Memory B cell (primary cell): Measurements from ENCODE around the gene TUBD1.
A peak's percentile ranks its signal among the peaks of the same experiment; 100 is the strongest.
"Not testable (repeated sequence)": the region's sequence is repeated elsewhere in the genome, so short reads cannot be mapped to it uniquely, and the experiment has no call there.

Experiments used
- ATAC-seq: fragments of 150-1000 bp; cut with Tn5 transposase; 2 replicates; pipeline ENCODE4 v1.10.0; 2021; ENCODE audit warnings: low read depth, mild to moderate bottlenecking, moderate library complexity
- DNase-seq, 2 donors: peaks; one replicate each; pipeline ENCODE4 v3.0.0; 2022; ENCODE audit warnings: low spot score in 2 of 2
- H3K27ac Mint-ChIP-seq: one replicate; pipeline ENCODE4 v1.8.0; 2022; ENCODE audit warnings: mild to moderate bottlenecking, moderate library complexity, mixed read lengths
- H3K27me3 Mint-ChIP-seq: one replicate; pipeline ENCODE4 v1.8.0; 2022; ENCODE audit warnings: mixed read lengths
- H3K36me3 Mint-ChIP-seq: one replicate; pipeline ENCODE4 v1.8.0; 2022; ENCODE audit warnings: mild to moderate bottlenecking, mixed read lengths
- H3K4me1 Mint-ChIP-seq: one replicate; pipeline ENCODE4 v1.8.0; 2022; ENCODE audit warnings: mixed read lengths
- H3K4me3 Mint-ChIP-seq: one replicate; pipeline ENCODE4 v1.8.0; 2022; ENCODE audit warnings: mild to moderate bottlenecking, moderate library complexity, mixed read lengths
- H3K9me3 Mint-ChIP-seq: one replicate; pipeline ENCODE4 v1.8.0; 2022; ENCODE audit warnings: mixed read lengths

TUBD1 gene

DNA sequence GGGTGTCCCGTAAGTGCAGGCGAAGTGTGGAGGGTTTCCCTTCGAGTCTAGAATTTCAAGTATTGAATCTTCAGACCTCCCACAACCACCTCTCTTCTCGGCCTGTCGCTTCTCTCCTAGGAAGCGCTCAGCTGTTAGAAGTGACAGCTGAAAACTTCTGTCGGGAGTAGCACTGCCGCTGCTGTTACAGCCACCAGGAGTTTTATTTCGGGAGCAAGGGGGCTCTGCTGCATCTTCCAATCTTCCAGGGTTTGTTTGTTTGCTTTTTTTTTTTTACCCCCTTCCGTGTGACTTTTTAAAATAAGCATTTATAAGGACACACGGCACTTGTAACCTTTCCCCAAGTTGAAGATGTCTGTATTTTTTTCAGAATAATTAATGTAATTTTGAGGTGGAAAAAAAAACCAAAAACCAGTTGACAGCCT is 945 bp upstream of the TUBD1 start:
- Mint-ChIP-seq H3K27me3 (no peaks in the 10 kb centered on the region), H3K9me3 (no peaks in the 10 kb centered on the region), H3K36me3 (peaks cover 5% of the 10 kb centered on the region), H3K27ac (peak overlapping the region; percentile 99), H3K4me1 (peaks cover 23% of the 10 kb centered on the region), H3K4me3 (peak overlapping the region; percentile 100)
- DNase-seq (no peak), ATAC-seq (peak; percentile 5)

DNA sequence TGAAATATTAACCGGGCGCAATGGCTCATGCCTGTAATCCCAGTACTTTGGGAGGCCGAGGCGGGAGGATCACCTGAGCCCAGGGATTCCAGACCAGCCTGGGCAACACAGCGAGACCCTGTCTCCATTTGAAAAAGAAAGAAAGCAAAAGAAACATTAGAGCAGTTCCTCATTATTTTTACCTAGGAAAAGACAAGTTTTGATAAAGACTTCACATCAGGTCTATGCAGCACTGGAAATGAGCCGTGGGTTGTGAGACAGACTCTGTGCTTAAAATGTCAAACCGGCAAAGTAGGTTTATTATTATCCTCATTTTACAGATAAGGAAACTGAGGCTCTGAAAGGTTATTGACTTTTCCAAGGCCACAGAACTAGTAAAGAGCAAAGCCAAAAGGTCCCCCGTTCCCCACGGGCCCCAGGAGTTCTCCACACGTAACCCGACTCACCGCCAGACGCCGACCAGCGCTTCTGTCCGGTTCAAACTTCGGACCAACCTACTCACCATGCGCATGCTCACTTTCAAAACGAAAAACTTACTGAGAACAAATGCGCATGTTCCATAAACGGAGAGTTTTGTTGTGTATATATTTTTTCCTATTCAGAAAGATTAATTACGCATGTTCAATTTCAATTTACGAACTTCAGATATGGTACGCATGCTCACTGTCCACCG is 356 bp downstream of the TUBD1 start:
- ATAC-seq (peak; percentile 22), DNase-seq (peak in 1 of 2 donors; percentile 4)
- Mint-ChIP-seq H3K4me3 (peak overlapping the region; percentile 100), H3K9me3 (no peaks in the 10 kb centered on the region), H3K36me3 (peaks cover 10% of the 10 kb centered on the region), H3K27me3 (no peaks in the 10 kb centered on the region), H3K4me1 (peaks cover 28% of the 10 kb centered on the region), H3K27ac (peak overlapping the region; percentile 99)

DNA sequence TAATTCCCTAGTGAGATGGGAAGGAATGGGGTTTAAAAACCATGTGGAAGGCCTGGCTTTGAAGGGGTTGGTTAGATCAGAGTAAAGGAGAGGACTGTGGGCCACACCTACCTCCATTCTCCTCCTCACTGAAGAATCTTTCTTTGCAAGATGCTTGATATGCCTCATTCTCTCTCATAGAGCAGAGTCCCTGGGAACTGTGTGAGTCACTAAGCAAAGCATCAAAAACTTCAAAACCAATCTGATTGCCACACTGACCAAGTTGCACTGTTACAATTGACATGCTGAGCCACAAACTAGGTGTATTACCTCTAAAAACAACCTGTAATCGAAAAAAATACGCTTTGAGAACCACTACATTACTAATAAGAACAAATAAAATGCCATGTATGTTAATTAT is 2.0 kb downstream of the TUBD1 start:
- ATAC-seq = no peak
- no peak for DNase-seq
- Mint-ChIP-seq H3K9me3 (no peaks in the 10 kb centered on the region), H3K27me3 (no peaks in the 10 kb centered on the region), H3K4me1 (peaks cover 28% of the 10 kb centered on the region), H3K27ac (no peak overlapping the region), H3K4me3 (peak overlapping the region; percentile 57), H3K36me3 (peaks cover 6% of the 10 kb centered on the region)

GRCh38 chr17:59888145-59888750 is 4.5 kb downstream of the TUBD1 start:
- Mint-ChIP-seq H3K4me1 (peaks cover 21% of the 10 kb centered on the region), H3K9me3 (no peaks in the 10 kb centered on the region), H3K4me3 (no peak overlapping the region), H3K27me3 (no peaks in the 10 kb centered on the region), H3K27ac (no peak overlapping the region), H3K36me3 (peaks cover 6% of the 10 kb centered on the region)
- ATAC-seq (no peak), DNase-seq (no peak)

DNA sequence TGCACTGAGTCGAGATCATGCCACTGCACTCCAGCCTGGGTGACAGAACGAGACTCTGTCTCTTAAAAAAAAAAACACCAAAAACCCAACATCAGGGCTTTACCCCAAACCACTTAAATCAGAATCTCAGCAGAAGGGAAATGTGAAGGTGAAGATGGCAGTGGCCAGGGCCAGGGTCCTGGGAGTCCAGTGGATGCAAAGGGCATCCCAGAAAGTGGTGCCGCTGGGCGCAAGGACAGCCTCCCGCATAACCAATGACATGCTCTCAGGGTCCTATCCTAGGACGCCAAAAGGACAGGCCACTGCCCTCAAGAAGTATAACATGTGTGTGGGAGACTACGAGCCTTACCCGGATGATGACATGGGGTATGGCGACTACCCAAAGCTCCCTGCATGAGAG is 7.9 kb downstream of the TUBD1 start:
- H3K27me3 Mint-ChIP-seq = no peaks in the 10 kb centered on the region
- H3K36me3 Mint-ChIP-seq = peaks cover 15% of the 10 kb centered on the region
- no peak for DNase-seq
- H3K4me1 Mint-ChIP-seq = peaks cover 9% of the 10 kb centered on the region
- no peak overlapping the region for H3K4me3 Mint-ChIP-seq
- ATAC-seq = no peak
- no peaks in the 10 kb centered on the region for H3K9me3 Mint-ChIP-seq
- H3K27ac Mint-ChIP-seq = no peak overlapping the region

- H3K27me3 Mint-ChIP-seq = no peaks in the 10 kb centered on the region
- no peak for DNase-seq
- peaks cover 16% of the 10 kb centered on the region for H3K36me3 Mint-ChIP-seq
Measured at GRCh38 chr17:59878624-59879023, 14.1 kb downstream of the TUBD1 start.

DNA sequence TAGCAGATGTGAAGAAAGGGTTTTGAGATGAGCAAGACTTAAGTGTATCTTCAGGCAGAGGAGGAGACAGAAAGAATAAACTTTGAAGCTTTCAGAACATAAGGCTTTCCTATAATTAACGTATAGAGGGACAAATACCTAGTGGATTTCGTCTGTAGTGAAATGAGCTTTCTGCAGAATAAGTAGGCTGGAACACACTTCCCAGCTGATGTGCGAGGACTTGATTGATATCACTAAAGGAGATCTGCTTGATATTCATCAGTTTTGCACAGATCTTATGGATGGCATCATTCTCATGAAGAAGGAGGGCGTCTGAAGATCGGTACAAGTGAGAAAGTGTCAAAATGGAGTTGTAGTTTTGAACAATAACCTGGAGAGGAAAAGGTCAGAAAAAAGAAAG is 14.8 kb downstream of the TUBD1 start:
- DNase-seq = no peak
- peaks cover 16% of the 10 kb centered on the region for H3K36me3 Mint-ChIP-seq
- no peaks in the 10 kb centered on the region for H3K9me3 Mint-ChIP-seq
- no peaks in the 10 kb centered on the region for H3K27me3 Mint-ChIP-seq
- H3K4me3 Mint-ChIP-seq = no peak overlapping the region
- ATAC-seq = no peak
- no peaks in the 10 kb centered on the region for H3K4me1 Mint-ChIP-seq
- no peak overlapping the region for H3K27ac Mint-ChIP-seq

More at GRCh38 chr17:59878624-59879023, 14.1 kb downstream of the TUBD1 start:
- Mint-ChIP-seq H3K4me1 (no peaks in the 10 kb centered on the region), H3K9me3 (no peaks in the 10 kb centered on the region), H3K4me3 (no peak overlapping the region), H3K27ac (no peak overlapping the region)
- no peak for ATAC-seq

DNA sequence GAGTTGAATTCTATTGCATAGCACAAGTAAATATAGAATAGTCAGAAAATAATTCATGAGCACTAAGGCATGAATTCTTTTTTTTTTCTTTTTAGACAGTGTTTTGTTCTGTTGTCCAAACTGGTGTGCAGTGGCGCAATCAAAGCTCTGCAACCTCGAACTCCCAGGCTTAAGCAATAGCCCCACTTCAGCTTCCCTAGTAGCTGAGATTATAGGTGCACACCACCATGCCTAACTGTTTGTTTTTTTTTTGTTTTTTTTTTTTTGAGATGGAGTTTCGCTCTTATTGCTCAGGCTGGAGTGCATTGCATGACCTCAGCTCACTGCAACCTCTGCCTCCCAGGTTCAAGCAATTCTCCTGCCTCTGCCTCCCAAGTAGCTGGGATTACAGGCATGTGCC is 16.6 kb downstream of the TUBD1 start:
- Mint-ChIP-seq H3K27me3 (no peaks in the 10 kb centered on the region), H3K27ac (no peak overlapping the region), H3K9me3 (no peaks in the 10 kb centered on the region), H3K36me3 (peaks cover 18% of the 10 kb centered on the region), H3K4me3 (no peak overlapping the region), H3K4me1 (no peaks in the 10 kb centered on the region)
- DNase-seq = no peak
- ATAC-seq = no peak

GRCh38 chr17:59874376-59874775 is 18.4 kb downstream of the TUBD1 start:
- Mint-ChIP-seq H3K27me3 (no peaks in the 10 kb centered on the region), H3K4me3 (no peak overlapping the region), H3K27ac (no peak overlapping the region), H3K36me3 (peaks cover 12% of the 10 kb centered on the region), H3K9me3 (no peaks in the 10 kb centered on the region), H3K4me1 (no peaks in the 10 kb centered on the region)
- ATAC-seq = no peak
- DNase-seq = no peak

DNA sequence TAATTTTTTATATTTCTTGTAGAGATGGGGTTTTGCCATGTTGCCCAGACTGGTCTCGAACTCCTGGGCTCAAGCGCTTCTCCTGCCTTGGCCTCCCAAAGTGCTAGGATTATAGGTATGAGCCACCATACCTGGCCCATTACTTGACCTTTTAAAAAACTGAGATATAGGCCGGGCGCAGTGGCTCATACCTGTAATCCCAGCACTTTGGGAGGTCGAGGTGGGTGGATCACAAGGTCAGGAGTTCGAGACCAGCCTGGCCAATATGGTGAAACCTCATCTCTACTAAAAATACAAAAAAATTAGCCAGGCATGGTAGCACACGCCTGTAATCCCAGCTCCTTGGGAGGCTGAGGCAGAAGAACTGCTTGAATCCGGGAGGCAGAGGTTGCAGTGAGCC is 19.3 kb downstream of the TUBD1 start:
- not testable (repeated sequence) for ATAC-seq, H3K27me3 Mint-ChIP-seq, H3K9me3 Mint-ChIP-seq, H3K27ac Mint-ChIP-seq, H3K4me1 Mint-ChIP-seq, DNase-seq, H3K4me3 Mint-ChIP-seq
- peaks cover 13% of the 10 kb centered on the region for H3K36me3 Mint-ChIP-seq

DNA sequence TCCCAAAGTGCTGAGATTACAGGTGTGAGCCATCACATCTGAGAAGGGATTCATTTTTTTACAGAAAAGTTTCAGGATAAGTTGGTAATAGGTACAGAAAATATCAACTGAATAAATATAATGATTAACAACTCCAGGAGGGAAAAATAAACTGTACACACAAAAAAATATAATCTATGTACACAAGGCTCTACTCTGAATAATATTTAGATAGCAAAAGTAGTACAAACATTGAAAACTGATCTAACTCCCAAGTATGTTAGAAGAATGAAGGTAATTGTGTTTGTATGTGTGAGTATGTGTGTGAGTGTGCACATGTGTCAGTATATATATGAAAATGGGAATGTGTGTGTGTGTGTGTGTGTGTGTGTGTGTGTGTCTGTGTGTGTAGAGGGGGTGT is 20.4 kb downstream of the TUBD1 start:
- H3K36me3 Mint-ChIP-seq = peaks cover 12% of the 10 kb centered on the region
- H3K4me3 Mint-ChIP-seq = no peak overlapping the region
- H3K9me3 Mint-ChIP-seq = no peaks in the 10 kb centered on the region
- no peaks in the 10 kb centered on the region for H3K27me3 Mint-ChIP-seq
- no peaks in the 10 kb centered on the region for H3K4me1 Mint-ChIP-seq
- DNase-seq (no peak), ATAC-seq (no peak)
- peak overlapping the region; percentile 38 for H3K27ac Mint-ChIP-seq

- no peak for DNase-seq
- H3K36me3 Mint-ChIP-seq = peaks cover 11% of the 10 kb centered on the region
- no peak overlapping the region for H3K4me3 Mint-ChIP-seq
- H3K27me3 Mint-ChIP-seq = no peaks in the 10 kb centered on the region
- no peak overlapping the region for H3K27ac Mint-ChIP-seq
- ATAC-seq = no peak
- no peaks in the 10 kb centered on the region for H3K4me1 Mint-ChIP-seq
- H3K9me3 Mint-ChIP-seq = no peaks in the 10 kb centered on the region
Measured at GRCh38 chr17:59870482-59870881, 22.3 kb downstream of the TUBD1 start.

GRCh38 chr17:59869941-59870218 is 22.9 kb downstream of the TUBD1 start:
- Mint-ChIP-seq H3K4me1 (no peaks in the 10 kb centered on the region), H3K4me3 (no peak overlapping the region), H3K36me3 (peaks cover 12% of the 10 kb centered on the region), H3K27ac (no peak overlapping the region), H3K9me3 (no peaks in the 10 kb centered on the region), H3K27me3 (no peaks in the 10 kb centered on the region)
- DNase-seq (no peak), ATAC-seq (no peak)

DNA sequence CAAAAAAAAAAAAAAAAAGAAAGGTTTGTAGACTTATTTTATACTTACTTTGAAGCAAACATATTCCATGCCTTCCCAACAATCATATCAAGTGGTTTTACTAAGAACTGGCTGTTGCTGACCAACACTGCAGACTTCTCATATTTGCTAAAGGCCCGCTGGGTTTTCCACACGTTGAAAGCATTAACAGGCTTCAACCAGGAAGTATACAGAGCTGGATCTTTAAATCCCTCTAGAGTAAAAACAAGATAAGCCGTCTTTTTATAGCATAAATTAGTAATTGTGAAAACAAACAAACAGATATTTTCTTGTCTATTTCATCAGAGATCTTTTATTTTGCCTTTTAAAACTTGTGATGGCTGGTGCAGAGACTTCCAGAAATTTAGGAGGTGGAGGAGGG is 29.1 kb downstream of the TUBD1 start:
- H3K27me3 Mint-ChIP-seq = no peaks in the 10 kb centered on the region
- DNase-seq = no peak

DNA sequence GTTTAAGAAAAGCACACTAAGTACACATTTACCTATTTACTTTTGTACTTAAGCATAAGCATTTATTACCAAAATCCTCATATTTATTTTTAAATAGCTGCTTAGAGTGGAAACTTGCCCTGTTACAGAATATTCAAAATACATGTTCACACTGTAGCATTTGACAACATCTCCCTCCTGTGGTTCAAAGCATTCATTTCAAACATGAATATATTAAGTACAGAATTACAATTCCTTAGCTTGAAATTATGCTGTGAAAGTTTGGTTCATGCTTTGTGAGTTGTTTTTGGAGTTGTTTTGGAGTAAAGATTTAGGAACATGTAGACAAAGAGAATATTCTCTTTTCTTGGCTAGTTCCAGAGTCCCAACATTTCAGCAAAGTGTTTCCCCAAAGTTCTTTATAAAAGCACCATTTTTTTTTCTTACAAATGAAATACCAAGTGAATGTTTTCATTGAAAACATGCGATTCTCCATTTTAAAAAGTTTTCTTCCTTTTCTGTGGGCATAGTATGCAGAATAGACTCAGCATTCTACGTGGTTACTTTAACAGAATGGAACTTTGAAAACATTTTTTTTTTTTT is 33.2 kb downstream of the TUBD1 start:
- DNase-seq = no peak
- Mint-ChIP-seq H3K36me3 (peaks cover 6% of the 10 kb centered on the region), H3K9me3 (no peaks in the 10 kb centered on the region), H3K27me3 (no peaks in the 10 kb centered on the region), H3K4me3 (no peak overlapping the region), H3K4me1 (no peaks in the 10 kb centered on the region), H3K27ac (no peak overlapping the region)
- peak; percentile 63 for ATAC-seq

More for the DNA sequence above, 29.1 kb downstream of the TUBD1 start:
- ATAC-seq = no peak
- Mint-ChIP-seq H3K4me1 (no peaks in the 10 kb centered on the region), H3K36me3 (peaks cover 12% of the 10 kb centered on the region), H3K27ac (no peak overlapping the region), H3K9me3 (no peaks in the 10 kb centered on the region), H3K4me3 (no peak overlapping the region)
